T-helper 2 cell treated with Interferon-gamma antibody and Interleukin-4, amounts not matched to agents 5 μg/mL and 100 μg/mL, for 36 hours (primary cell): ENCODE measurements around the gene OPRL1.

Source experiments
- DNase-seq: peaks from one replicate; pipeline ENCODE4 v3.0.0; 2021; ENCODE audit warnings: low spot score
- H3K27ac Mint-ChIP-seq: one replicate; pipeline ENCODE4 v1.8.0; 2021; ENCODE audit warnings: mild to moderate bottlenecking, mixed read lengths
- H3K27me3 Mint-ChIP-seq: one replicate; pipeline ENCODE4 v1.8.0; 2021; ENCODE audit warnings: low read depth, mixed read lengths
- H3K36me3 Mint-ChIP-seq: one replicate; pipeline ENCODE4 v1.8.0; 2021; ENCODE audit warnings: low read depth, mixed read lengths
- H3K4me1 Mint-ChIP-seq: one replicate; pipeline ENCODE4 v1.8.0; 2021; ENCODE audit warnings: low read depth, mixed read lengths
- H3K4me3 Mint-ChIP-seq: one replicate; pipeline ENCODE4 v1.8.0; 2022; ENCODE audit warnings: mild to moderate bottlenecking, moderate library complexity, mixed read lengths
- H3K9me3 Mint-ChIP-seq: one replicate; pipeline ENCODE4 v1.8.0; 2021; ENCODE audit warnings: mixed read lengths

OPRL1 gene

DNA sequence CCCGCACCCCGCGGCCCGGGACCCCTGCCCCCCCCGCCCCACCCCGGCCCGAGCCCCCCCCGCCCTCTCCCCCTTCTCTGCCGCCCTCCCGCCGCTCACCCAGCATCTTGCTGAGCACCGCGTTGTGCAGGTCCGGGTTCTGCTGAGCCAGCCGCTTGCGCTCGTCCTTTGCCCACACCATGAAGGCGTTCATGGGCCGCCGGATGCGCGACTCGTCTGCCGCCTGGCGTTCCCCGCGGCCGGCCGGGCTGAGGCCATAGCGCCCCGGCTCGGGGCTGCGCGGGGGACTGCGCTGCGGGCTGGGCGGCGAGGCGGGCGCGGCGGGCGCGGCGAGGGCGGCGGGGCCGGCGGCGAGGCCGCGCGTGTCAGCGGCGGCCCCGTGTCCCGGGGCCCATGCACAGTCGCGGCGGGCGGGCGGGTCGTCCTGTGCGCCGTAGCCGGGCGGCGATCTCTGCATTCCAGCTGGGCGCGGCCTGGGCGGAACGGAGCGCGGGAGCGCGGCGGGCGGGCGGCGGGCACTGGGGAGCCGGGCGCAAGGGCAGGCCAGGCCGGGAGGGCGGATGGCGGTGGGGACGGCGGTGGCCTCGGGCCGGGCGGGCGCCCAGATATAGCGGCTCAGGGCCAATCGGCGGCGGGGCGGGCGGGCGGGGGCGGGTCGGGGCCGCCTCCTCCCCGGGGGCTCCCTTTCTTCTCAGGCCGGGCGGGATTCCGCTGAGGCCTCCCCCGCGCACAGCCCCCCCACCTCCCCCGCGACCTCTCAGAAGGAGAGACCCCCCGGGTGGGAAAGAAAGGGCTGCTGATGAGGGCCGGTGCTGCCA lies 30.6 kb upstream of the OPRL1 start, which contains the start of gene SOX18:
Gene SOX18, minus strand, starts transcription at position 580 of the 818 bp plus-strand sequence. Its CDS starts 123 bp downstream, at position 457.
- no peak within 1 kb of the TSS for H3K27ac Mint-ChIP-seq
- H3K4me3 Mint-ChIP-seq, result peak within 1 kb of the TSS; percentile 54
- H3K27me3 Mint-ChIP-seq, result peaks cover 43% of the 10 kb centered on the region

DNA sequence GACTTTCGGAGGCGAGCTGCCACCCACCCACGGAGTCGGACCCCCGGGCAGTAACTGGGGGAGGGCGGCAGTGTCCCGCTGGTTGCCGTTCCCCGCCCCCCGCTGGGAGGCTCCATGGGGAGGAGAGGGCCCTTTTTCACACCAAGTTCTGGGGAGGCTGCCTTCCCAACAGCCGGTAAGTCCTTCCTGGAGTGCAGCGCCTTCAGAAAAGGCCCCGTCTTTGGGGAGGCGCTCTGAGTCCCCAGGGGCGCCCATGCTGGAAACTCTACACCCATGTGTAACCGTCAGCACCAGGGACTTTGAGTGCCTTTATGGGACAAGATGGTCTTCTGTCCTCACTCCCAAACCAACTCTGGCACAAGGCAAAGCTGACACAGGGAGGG lies 30.0 kb upstream of the OPRL1 start:
- H3K4me1 Mint-ChIP-seq, result peaks cover 10% of the 10 kb centered on the region
- H3K27ac Mint-ChIP-seq, result no peak overlapping the region
- no peaks in the 10 kb centered on the region for H3K9me3 Mint-ChIP-seq
- peaks cover 43% of the 10 kb centered on the region for H3K27me3 Mint-ChIP-seq
- DNase-seq, result no peak
- H3K36me3 Mint-ChIP-seq, result no peaks in the 10 kb centered on the region
- H3K4me3 Mint-ChIP-seq, result peak overlapping the region; percentile 54

More for the DNA sequence above, 30.6 kb upstream of the OPRL1 start, which contains the start of gene SOX18:
- H3K4me1 Mint-ChIP-seq, result peaks cover 12% of the 10 kb centered on the region
- no peaks in the 10 kb centered on the region for H3K9me3 Mint-ChIP-seq
- no peaks in the 10 kb centered on the region for H3K36me3 Mint-ChIP-seq
- DNase-seq, result peak; percentile 33

GRCh38 chr20:64050261-64051032 lies 29.4 kb upstream of the OPRL1 start:
- Mint-ChIP-seq H3K9me3 (no peaks in the 10 kb centered on the region), H3K27ac (no peak overlapping the region), H3K36me3 (no peaks in the 10 kb centered on the region), H3K4me3 (peak overlapping the region; percentile 48), H3K4me1 (peaks cover 10% of the 10 kb centered on the region), H3K27me3 (peaks cover 41% of the 10 kb centered on the region)
- no peak for DNase-seq

DNA sequence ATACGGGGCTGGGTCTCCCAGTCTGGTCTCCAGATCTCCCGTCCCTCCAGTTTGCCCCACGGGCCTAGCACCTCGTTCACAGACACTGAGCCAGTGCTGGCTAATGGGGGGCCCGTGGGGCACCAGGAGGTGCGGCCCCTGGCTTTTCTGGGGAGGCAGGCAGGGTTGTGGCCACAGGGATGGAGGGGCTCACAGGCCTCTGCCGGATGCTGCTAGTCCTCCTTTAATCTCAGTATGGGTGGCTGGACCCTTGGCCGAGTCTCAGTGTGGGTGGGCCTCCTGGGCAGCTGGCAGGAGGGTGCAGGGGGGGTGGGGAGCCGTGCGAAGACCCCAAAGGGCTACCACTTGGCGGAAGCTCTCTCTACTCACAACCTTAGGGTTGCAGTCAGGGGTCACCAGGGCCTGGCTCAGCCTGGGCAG lies 28.8 kb upstream of the OPRL1 start:
- peaks cover 37% of the 10 kb centered on the region for H3K27me3 Mint-ChIP-seq
- no peak overlapping the region for H3K4me3 Mint-ChIP-seq
- no peaks in the 10 kb centered on the region for H3K9me3 Mint-ChIP-seq
- H3K27ac Mint-ChIP-seq, result no peak overlapping the region
- H3K4me1 Mint-ChIP-seq, result peaks cover 6% of the 10 kb centered on the region
- no peak for DNase-seq
- no peaks in the 10 kb centered on the region for H3K36me3 Mint-ChIP-seq

GRCh38 chr20:64051561-64052325 lies 28.1 kb upstream of the OPRL1 start:
- H3K27ac Mint-ChIP-seq, result no peak overlapping the region
- peaks cover 4% of the 10 kb centered on the region for H3K4me1 Mint-ChIP-seq
- no peak for DNase-seq
- H3K27me3 Mint-ChIP-seq, result peaks cover 30% of the 10 kb centered on the region
- H3K9me3 Mint-ChIP-seq, result no peaks in the 10 kb centered on the region
- no peaks in the 10 kb centered on the region for H3K36me3 Mint-ChIP-seq
- H3K4me3 Mint-ChIP-seq, result no peak overlapping the region

- DNase-seq, result no peak
Measured at GRCh38 chr20:64052326-64052722, 27.6 kb upstream of the OPRL1 start.

DNA sequence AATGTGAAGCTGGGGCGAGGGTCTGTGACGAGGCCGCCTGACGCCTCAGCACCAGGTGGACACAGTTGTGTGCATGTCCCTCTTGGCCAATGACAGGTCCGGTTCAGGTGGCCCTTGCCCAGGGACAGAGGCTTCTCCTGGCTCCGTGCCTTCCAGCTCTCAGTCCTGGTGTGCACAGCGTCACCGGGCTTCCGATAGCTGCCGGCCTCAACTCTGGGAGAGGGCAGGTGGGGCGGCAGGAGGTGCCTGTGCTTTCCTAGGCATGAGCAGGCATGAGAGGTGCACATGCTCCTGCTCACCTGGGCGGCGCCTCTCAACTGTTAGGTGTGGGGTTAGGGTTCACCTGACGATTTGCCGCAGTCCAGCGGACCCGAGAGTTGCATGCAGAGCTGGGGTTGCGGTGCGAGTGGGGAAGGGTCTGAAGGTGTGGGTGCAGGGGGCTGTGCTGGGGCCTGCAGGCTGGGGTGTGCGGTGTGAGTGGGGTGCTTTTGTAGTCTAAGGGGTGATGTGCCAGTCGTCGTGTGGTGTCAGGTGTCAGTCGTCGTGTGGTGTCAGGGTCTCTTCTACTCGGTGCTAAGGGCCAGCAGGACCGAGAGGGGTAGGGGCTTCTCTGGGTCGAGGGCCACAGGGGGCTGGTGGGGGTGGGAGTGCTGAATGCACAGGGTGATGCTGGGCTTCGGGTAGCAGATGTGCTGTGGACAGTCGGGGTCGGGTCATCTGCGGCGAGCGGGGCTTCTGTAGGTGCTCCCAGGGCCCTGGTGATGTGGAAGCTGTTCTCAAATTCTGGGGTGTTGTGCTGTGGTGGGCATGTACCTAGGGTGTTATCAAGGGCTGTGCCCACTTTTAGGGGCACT lies 26.7 kb upstream of the OPRL1 start:
- Mint-ChIP-seq H3K4me3 (no peak overlapping the region), H3K36me3 (no peaks in the 10 kb centered on the region), H3K27me3 (peaks cover 18% of the 10 kb centered on the region), H3K4me1 (peaks cover 10% of the 10 kb centered on the region), H3K27ac (peak overlapping the region; percentile 19), H3K9me3 (no peaks in the 10 kb centered on the region)
- no peak for DNase-seq

More at GRCh38 chr20:64052326-64052722, 27.6 kb upstream of the OPRL1 start:
- Mint-ChIP-seq H3K4me1 (peaks cover 8% of the 10 kb centered on the region), H3K9me3 (no peaks in the 10 kb centered on the region), H3K36me3 (no peaks in the 10 kb centered on the region), H3K27me3 (peaks cover 24% of the 10 kb centered on the region), H3K4me3 (no peak overlapping the region), H3K27ac (no peak overlapping the region)

GRCh38 chr20:64053841-64054661 lies 25.8 kb upstream of the OPRL1 start:
- H3K27ac Mint-ChIP-seq, result no peak overlapping the region
- peaks cover 11% of the 10 kb centered on the region for H3K4me1 Mint-ChIP-seq
- H3K9me3 Mint-ChIP-seq, result no peaks in the 10 kb centered on the region
- no peak for DNase-seq
- H3K36me3 Mint-ChIP-seq, result no peaks in the 10 kb centered on the region
- H3K4me3 Mint-ChIP-seq, result no peak overlapping the region
- peaks cover 17% of the 10 kb centered on the region for H3K27me3 Mint-ChIP-seq

DNA sequence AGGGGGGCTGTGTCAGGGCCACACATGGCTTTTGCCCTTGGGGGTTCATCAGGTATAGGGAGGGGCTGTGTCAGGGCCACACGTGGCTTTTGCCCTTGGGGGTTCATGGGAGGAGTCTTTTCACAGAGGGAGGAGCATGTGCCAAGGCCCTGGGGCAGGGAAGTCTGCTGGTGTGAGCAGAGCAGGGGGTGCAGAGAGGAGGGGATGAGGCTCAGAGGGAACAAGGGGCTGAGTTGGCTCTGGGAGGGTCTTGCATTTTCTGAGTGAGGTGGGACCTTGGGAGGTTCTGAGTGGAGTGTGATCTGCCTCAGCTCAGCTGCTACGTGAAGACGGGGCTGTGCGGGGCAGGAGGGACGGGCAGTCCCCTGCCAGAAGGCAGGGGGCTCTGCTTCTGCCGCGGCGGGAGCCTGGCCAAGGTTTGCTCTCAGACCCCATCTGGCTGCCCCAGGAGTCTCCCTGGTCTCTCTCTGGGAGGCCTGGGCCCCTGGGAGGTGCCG lies 24.4 kb upstream of the OPRL1 start:
- Mint-ChIP-seq H3K27ac (peak overlapping the region; percentile 41), H3K4me3 (no peak overlapping the region), H3K36me3 (no peaks in the 10 kb centered on the region), H3K4me1 (peaks cover 13% of the 10 kb centered on the region), H3K27me3 (peaks cover 12% of the 10 kb centered on the region), H3K9me3 (no peaks in the 10 kb centered on the region)
- no peak for DNase-seq

GRCh38 chr20:64055893-64056638 lies 23.8 kb upstream of the OPRL1 start:
- peaks cover 6% of the 10 kb centered on the region for H3K27me3 Mint-ChIP-seq
- no peaks in the 10 kb centered on the region for H3K36me3 Mint-ChIP-seq
- no peaks in the 10 kb centered on the region for H3K9me3 Mint-ChIP-seq
- H3K27ac Mint-ChIP-seq, result no peak overlapping the region
- peaks cover 13% of the 10 kb centered on the region for H3K4me1 Mint-ChIP-seq
- no peak for DNase-seq
- no peak overlapping the region for H3K4me3 Mint-ChIP-seq

DNA sequence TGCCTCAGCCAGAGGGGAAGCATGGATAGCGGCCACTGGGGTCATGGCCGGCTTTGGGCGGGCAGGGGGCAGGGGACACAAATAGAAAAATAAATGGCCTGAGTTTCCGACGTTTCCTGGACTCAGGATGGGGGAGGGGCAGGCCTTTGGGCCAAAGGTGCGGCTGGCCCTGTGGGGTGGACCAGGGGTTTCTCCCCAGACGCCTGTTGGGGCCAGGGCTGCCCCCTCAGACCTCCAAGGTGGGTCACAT lies 23.3 kb upstream of the OPRL1 start:
- no peak overlapping the region for H3K27ac Mint-ChIP-seq
- H3K9me3 Mint-ChIP-seq, result no peaks in the 10 kb centered on the region
- H3K27me3 Mint-ChIP-seq, result peaks cover 5% of the 10 kb centered on the region
- H3K36me3 Mint-ChIP-seq, result no peaks in the 10 kb centered on the region
- H3K4me1 Mint-ChIP-seq, result peaks cover 13% of the 10 kb centered on the region
- no peak for DNase-seq
- no peak overlapping the region for H3K4me3 Mint-ChIP-seq
